Measurements from ENCODE around the gene RELN.

- TF ChIP-seq CTCF (IDR thresholded peaks at IDR 0.05) (no peak), POLR2AphosphoS5 (IDR thresholded peaks at IDR 0.05) (no peak), EP300 (IDR thresholded peaks at IDR 0.05) (no peak), POLR2A (IDR thresholded peaks at IDR 0.05; ENCODE audit: low read depth) (no peak)
These were observed 156.1 kb downstream of the RELN start for GRCh38 chr7:103833401-103833800.
